ENCODE data around the gene MIOS.

The MIOS gene

GRCh38 chr7:7566651-7567611, at the start of gene MIOS:
Gene MIOS (plus strand): TSS chr7:7566884. CDS start chr7:7572476, 5,592 bp downstream.
- DNase-seq (ENCODE audit: low read depth in 2 of 2): peak; percentile 73 to 78

- no peak for DNase-seq (ENCODE audit: low read depth in 2 of 2)
Observed at GRCh38 chr7:7517754-7518153, 48.9 kb upstream of the MIOS start.

DNA sequence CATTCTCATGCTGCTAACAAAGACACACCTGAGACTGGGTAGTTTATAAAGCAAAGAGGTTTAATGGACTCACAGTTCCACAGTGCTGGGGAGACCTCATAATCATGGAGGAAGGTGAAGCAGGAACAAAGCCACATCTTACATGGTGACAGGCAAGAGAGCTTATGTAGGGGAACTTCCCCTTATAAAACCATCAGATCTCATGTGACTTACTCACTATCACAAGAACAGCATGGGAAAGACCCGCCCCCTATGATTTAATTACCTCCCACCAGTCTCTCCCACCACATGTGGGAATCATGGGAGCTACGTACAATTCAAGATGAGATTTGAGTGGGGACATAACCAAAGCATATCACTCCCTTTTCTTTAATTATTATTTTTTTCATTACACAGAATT, 47.6 kb upstream of the MIOS start:
- no peak for DNase-seq (ENCODE audit: low read depth in 2 of 2)

DNA sequence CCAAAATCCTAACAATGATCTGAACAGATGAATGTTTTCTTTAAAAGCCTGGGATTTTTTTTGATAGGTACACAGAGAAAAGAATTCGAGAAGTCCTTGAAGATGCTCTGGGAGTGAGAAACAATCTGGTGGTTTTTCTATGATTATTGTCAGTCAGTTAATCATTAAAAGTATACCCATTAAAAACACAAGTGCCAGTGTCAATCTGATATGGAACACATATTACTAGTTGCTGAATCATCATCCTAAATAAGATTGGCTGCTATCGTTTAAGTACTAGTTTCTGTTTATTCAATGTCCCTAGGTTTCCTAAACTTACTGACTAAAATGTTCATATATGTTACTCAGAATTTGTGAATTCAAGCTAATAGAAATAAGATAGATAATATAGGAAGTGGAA, 47.2 kb upstream of the MIOS start:
- no peak for DNase-seq (ENCODE audit: low read depth in 2 of 2)

DNA sequence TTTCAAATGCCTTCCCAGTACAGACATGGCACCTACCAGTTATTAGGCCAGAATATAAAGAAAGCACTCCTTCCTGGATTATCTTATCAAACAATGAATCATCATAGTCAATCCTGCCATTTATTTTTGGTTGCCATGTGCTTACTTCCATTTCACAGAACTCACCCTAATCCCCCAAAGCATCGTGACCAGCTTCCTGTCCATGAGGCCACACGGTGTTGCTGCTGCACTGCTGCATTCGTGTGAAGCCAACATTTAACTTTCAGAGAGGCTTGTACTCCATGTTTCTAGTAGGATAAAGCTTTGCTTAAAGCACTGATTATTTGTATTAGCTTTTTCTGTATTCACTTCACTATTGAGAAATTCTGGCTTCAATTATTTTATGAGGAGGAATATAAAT, 45.4 kb upstream of the MIOS start:
- no peak for DNase-seq (ENCODE audit: low read depth in 2 of 2)

DNA sequence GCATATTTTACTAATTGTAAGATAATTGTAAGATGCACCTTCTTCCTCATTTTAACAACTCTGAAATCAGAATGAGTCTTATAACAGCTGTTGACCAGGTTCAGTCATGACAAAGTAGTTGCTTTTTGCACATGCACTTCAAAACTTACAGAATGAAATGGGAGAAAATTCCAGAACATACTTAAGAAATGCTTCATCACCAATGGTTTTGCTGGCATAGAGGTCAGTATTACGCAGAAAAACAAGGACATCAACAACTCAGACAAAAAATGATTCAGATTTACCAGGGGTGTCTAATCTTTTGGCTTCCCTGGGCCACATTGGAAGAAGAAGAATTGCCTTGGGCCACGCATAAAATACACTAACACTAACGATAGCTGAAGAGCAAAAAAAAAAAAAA, 44.3 kb upstream of the MIOS start:
- no peak for DNase-seq (ENCODE audit: low read depth in 2 of 2)

DNA sequence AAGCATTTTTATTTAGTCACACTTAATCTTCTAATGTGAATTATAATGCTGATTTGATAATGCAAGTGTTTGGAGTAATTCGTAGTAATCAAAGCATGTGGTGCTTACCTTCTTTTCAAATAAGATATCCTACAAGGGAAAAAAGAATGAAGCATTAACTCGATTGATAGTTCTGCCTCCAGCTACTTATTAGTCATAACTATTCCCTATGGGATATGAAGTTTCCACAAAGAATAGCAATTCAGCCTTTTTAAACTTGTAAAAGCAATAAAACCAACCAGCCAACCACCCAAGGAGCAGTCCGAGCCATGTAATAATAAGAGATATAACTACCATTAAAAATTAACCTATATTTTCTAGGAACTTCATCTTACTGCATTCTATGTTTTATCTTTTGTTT, 42.6 kb upstream of the MIOS start:
- DNase-seq (ENCODE audit: low read depth in 2 of 2): no peak

DNA sequence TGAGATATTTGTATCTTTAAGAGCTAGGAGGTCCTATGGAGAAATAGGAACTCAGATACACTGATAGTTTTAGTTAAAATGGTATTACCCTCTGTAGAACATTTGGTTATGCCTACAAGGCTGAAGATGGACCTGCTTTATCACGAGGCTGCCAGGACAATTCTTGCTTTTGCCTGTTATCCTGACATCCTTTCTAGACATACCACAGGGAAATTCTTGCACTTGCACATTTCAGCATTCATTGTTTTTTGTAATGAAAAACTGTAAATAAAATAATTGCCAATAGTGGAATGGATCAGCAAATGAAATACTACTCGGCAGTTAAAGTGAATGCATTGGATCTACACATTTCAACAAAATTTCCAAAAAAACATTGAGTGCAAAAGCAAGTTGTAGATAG, 40.7 kb upstream of the MIOS start:
- DNase-seq (ENCODE audit: low read depth in 2 of 2): no peak

GRCh38 chr7:7527047-7527446, 39.6 kb upstream of the MIOS start:
- no peak for DNase-seq (ENCODE audit: low read depth in 2 of 2)

- no peak for DNase-seq (ENCODE audit: low read depth in 2 of 2)
Observed at GRCh38 chr7:7529328-7529727, 37.4 kb upstream of the MIOS start.

DNA sequence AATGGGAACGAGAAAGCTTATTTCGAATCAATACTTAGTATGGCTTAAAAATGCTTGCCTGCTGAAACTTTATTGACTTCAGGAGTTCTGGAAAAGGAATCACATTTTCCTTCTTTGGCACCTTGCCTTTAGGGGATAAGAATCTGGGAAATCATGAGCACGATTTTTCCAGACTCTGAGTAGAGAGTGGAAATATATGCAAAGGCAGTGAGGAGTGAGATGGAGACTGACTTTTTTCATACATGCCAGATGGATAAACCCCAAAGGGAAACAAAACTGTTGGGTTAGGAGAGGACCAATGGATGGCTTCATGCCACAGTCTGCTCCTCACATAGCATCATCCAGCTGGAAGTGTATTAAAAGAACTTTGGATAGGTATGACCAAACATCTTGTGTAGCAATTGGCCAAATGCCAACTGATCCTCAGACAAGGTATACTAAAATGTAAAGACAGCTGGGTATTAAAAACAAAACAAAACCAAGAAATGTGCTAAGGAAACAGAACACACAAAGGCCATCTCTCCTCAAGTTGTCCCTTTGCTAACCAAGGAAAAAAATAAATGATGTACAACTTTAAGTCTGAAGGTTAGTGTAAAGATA, 32.8 kb upstream of the MIOS start:
- no peak for DNase-seq (ENCODE audit: low read depth in 2 of 2)

GRCh38 chr7:7535691-7536090, 31.0 kb upstream of the MIOS start, which contains the start of gene COL28A1:
Gene COL28A1 (minus strand): TSS chr7:7535873. CDS start chr7:7532875, 2,998 bp downstream.
- DNase-seq (ENCODE audit: low read depth in 2 of 2): no peak

DNA sequence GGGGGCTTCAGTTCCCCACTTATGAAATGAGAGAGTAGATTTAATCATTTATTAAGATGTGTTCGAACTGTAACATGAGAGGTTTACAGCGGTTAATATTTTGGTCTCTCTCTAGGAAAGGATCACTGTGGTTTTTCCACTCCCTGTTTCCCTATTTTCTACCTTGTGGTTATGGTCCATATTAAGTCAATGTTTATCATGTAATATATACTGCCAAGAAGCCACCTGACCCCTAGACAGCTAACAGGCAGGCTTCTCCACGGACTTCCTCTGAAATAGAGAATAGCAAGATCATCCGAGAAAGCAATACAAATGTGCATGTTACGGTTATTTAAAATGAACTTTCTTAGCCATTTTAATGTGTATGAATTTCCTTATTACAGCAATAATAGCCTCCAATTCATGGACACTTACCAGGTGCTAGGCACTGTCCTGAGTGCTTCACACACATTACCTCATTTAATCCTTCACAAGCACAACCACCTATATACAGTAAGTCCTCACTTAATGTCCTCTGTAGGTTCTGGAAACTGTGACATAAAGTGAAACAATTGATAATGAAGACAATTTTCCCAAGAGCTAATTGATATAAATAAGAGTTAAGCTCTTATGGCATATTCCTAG, 30.2 kb upstream of the MIOS start:
- no peak for DNase-seq (ENCODE audit: low read depth in 2 of 2)

DNA sequence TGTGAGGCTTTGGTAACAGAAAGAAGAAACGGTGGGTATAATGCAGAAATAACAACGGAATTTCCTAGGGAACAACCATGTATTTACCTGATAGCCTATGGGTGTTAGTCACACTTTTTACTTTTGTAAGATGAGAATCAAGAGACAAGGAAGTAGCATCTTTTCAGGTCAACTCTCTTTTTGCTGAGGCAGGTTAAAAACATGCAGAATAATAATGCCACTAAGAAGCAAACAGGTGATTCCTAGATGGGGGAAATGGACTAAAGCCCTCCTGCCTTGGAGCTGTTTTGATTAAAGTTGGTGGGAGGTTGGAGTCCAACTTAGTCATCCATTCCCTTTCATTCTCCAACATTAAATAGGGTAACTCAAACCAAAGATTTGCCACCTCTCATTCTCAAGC, 29.0 kb upstream of the MIOS start:
- no peak for DNase-seq (ENCODE audit: low read depth in 2 of 2)

- no peak for DNase-seq (ENCODE audit: low read depth in 2 of 2)
Observed at GRCh38 chr7:7539152-7539551, 27.5 kb upstream of the MIOS start.

DNA sequence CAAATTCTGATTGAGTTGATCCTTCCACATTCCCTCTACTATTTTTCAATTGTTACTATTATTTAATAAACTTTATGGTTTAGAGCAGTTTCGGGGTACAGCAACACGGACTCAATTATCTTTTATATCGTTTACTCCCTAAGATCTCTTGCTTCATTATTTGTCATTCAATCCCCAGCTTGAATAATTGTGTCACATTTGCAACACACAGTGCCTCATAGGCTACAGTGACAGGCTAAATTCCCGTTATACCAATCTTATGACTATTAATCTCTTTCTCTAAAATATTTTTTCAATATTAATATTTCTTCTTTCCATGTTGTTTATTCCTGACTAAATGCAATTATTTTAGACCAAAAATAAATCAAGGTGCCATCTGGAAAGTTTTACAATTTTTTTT, 27.0 kb upstream of the MIOS start:
- DNase-seq (ENCODE audit: low read depth in 2 of 2): no peak

DNA sequence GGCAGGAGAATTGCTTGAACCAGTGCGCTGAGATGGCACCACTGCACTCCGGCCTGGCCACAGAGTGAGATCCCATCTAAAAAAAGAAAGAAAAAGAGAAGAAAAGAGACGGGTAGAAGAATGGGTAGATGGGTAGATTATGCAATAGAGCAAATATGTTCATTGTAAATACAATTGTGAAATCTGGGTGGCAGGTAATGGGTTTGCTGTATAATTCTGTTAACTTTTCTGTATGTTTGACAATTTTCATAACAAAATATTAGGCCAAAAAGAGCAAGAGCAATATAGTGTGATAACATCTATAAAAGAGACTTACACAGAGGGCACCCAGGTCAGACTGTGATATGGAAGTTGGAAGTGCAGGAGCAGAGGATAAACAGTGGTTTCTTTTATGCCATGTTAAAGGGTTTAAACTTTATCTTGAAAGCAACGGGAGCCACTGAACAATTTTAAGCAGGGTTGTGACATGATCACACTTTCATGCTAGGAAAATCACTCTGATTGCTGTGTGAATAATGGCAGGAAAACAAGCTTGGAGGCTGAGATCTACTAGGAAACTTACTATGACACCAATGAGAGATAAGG, 24.3 kb upstream of the MIOS start:
- no peak for DNase-seq (ENCODE audit: low read depth in 2 of 2)

- DNase-seq (ENCODE audit: low read depth in 2 of 2): no peak
Observed at GRCh38 chr7:7548407-7548806, 18.3 kb upstream of the MIOS start.

GRCh38 chr7:7550663-7551062, 16.0 kb upstream of the MIOS start:
- DNase-seq (ENCODE audit: low read depth in 2 of 2): no peak

DNA sequence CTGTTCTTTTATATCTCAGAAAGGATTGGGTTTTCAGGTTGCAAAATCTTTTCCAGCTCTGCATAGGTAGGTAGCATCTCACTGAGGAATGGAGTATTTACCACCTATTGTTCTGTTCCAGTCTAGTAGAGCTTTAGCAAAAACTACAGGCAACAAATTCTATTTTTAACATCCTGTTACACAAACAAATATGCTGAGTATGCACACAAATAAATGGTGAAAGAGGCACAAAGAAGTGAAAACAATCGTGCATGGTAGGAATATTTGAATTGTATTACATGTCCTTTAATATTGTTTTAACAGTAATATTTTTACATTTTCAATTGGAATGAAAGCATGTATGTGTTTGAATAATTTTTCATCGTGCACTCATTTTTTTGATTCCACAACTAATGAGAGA, 14.5 kb upstream of the MIOS start:
- no peak for DNase-seq (ENCODE audit: low read depth in 2 of 2)

DNA sequence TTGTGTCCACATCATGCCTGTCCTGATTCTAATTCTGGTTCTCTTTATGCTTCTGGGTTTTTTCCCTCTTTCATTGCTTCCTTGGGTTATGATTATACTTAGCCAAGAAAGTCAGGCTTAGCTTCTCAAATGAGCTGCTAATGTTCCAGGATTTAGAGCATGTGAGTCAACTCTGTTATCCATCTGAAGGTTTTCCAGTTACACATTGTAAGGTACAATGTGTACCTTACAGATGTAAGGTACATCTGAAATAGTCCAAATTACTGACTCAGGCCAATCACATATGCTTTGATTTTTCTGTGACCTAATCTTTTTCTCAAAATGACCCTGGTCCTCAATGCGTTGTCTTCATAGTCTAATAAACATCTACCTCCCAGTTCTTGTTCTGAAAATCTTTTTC, 13.3 kb upstream of the MIOS start:
- no peak for DNase-seq (ENCODE audit: low read depth in 2 of 2)

- DNase-seq (ENCODE audit: low read depth in 2 of 2): no peak
Observed at GRCh38 chr7:7554021-7554432, 12.7 kb upstream of the MIOS start.
